Measurements from ENCODE around the gene NAGK.
A peak's percentile ranks its signal among the peaks of the same experiment; 100 is the strongest.
"Not testable (repeated sequence)": the region's sequence is repeated elsewhere in the genome, so short reads cannot be mapped to it uniquely, and the experiment has no call there.

The NAGK gene

GRCh38 chr2:71068218-71069035 lies at the start of gene NAGK:
TSS of gene NAGK (plus strand) at chr2:71068648. CDS start at chr2:71068684, 36 bp downstream.
- peak; percentile 86 for DNase-seq

GRCh38 chr2:71019989-71020388 lies 48.5 kb upstream of the NAGK start:
- not testable (repeated sequence) for DNase-seq

GRCh38 chr2:71021394-71021793 lies 47.1 kb upstream of the NAGK start:
- DNase-seq, result not testable (repeated sequence)

GRCh38 chr2:71023553-71024243 lies 44.8 kb upstream of the NAGK start:
- not testable (repeated sequence) for DNase-seq

GRCh38 chr2:71036296-71036695 lies 32.2 kb upstream of the NAGK start:
- DNase-seq, result not testable (repeated sequence)

GRCh38 chr2:71042287-71042686 lies 26.2 kb upstream of the NAGK start:
- DNase-seq, result no peak

GRCh38 chr2:71043531-71044407 lies 24.7 kb upstream of the NAGK start:
- no peak for DNase-seq

GRCh38 chr2:71045151-71045550 lies 23.3 kb upstream of the NAGK start:
- no peak for DNase-seq

GRCh38 chr2:71045865-71046548 lies 22.4 kb upstream of the NAGK start:
- no peak for DNase-seq

GRCh38 chr2:71048096-71048495 lies 20.4 kb upstream of the NAGK start:
- DNase-seq, result no peak

GRCh38 chr2:71049704-71050360 lies 18.6 kb upstream of the NAGK start:
- DNase-seq, result not testable (repeated sequence)

GRCh38 chr2:71055206-71055740 lies 13.2 kb upstream of the NAGK start:
- not testable (repeated sequence) for DNase-seq

GRCh38 chr2:71060211-71060610 lies 8.2 kb upstream of the NAGK start:
- no peak for DNase-seq

GRCh38 chr2:71060871-71061270 lies 7.6 kb upstream of the NAGK start:
- DNase-seq, result no peak

GRCh38 chr2:71063216-71063615 lies 5.2 kb upstream of the NAGK start:
- no peak for DNase-seq

- no peak for DNase-seq
These were observed 4.3 kb upstream of the NAGK start for GRCh38 chr2:71064110-71064611.

- no peak for DNase-seq
These were observed 3.5 kb upstream of the NAGK start for GRCh38 chr2:71064754-71065621.

- DNase-seq, result no peak
These were observed 1.6 kb upstream of the NAGK start for GRCh38 chr2:71066856-71067255.

GRCh38 chr2:71067567-71068217 lies 756 bp upstream of the NAGK start:
- no peak for DNase-seq

- no peak for DNase-seq
These were observed 928 bp downstream of the NAGK start for GRCh38 chr2:71069376-71069775.

All from DMS 273 treated with DMSO at 0.1 percent for 48 hours (cell line).